CD4-positive, alpha-beta T cell treated with Interleukin-6 for 4 hours (primary cell): ENCODE results near the gene LBHD1.

Experiments used
- DNase-seq: peaks from one replicate; pipeline ENCODE4 v3.0.0-alpha.2; 2020; ENCODE audit warnings: mixed read lengths

The LBHD1 gene

GRCh38 chr11:62613291-62613778 is 58.7 kb downstream of the LBHD1 start:
- no peak for DNase-seq
